Loucy (cell line): ENCODE results near the gene RNU11.
"Not testable (repeated sequence)": the region's sequence is repeated elsewhere in the genome, so short reads cannot be mapped to it uniquely, and the experiment has no call there.

Experiments
- H2AFZ ChIP-seq: fragments of 200-600 bp; sonication (generic); 2 replicates; pipeline ENCODE4 v1.6.0; 2016; ENCODE audit warnings: antibody characterized with exemption, mild to moderate bottlenecking, low read length, moderate library complexity
- H3F3A ChIP-seq: fragments of 200-600 bp; 2 replicates; pipeline ENCODE4 v1.6.0; 2016; ENCODE audit warnings: antibody characterized with exemption, low read depth, mild to moderate bottlenecking
- H3K27me3 ChIP-seq: fragments of 200-600 bp; sonication (generic); 2 replicates; pipeline ENCODE4 v1.6.1; 2014; ENCODE audit warnings: low read length, mild to moderate bottlenecking; ENCODE audit not compliant: insufficient read depth, poor library complexity, severe bottlenecking
- H3K36me3 ChIP-seq: fragments of 200-600 bp; sonication (generic); 2 replicates; pipeline ENCODE4 v1.6.1; 2016; ENCODE audit warnings: low read length; ENCODE audit not compliant: insufficient read depth
- H3K4me1 ChIP-seq: fragments of 200-600 bp; sonication (generic); 2 replicates; pipeline ENCODE4 v1.5.1; 2014; ENCODE audit warnings: low read length, mild to moderate bottlenecking; ENCODE audit not compliant: insufficient read depth, poor library complexity, severe bottlenecking
- H3K4me2 ChIP-seq: fragments of 200-600 bp; sonication (generic); 2 replicates; pipeline ENCODE4 v1.6.0; 2014; ENCODE audit warnings: antibody characterized with exemption, low read length, low read depth, mild to moderate bottlenecking; ENCODE audit not compliant: poor library complexity, severe bottlenecking
- H3K4me3 ChIP-seq: fragments of 200-600 bp; sonication (generic); 2 replicates; pipeline ENCODE4 v1.5.1; 2014; ENCODE audit warnings: low read length, mild to moderate bottlenecking, mixed read lengths; ENCODE audit not compliant: poor library complexity, severe bottlenecking
- H3K79me2 ChIP-seq: fragments of 200-600 bp; sonication (generic); 2 replicates; pipeline ENCODE4 v1.6.1; 2014; ENCODE audit warnings: low read length; ENCODE audit not compliant: insufficient read depth
- H3K9ac ChIP-seq: fragments of 200-600 bp; sonication (generic); 2 replicates; pipeline ENCODE4 v1.6.0; 2014; ENCODE audit warnings: mild to moderate bottlenecking, low read depth, low read length, moderate library complexity; ENCODE audit not compliant: poor library complexity, severe bottlenecking
- H3K9me2 ChIP-seq: fragments of 200-600 bp; sonication (generic); replicated peaks from 2 replicates; pipeline ENCODE4 v1.6.1; 2016; ENCODE audit warnings: low read depth, low read length, mixed read lengths
- H3K9me3 ChIP-seq: fragments of 200-600 bp; sonication (generic); 2 replicates; pipeline ENCODE4 v1.6.1; 2014; ENCODE audit warnings: mild to moderate bottlenecking, antibody characterized with exemption, low read length, low read depth; ENCODE audit not compliant: insufficient read depth
- H4K20me1 ChIP-seq: fragments of 200-600 bp; sonication (generic); 2 replicates; pipeline ENCODE4 v1.6.0; 2014; ENCODE audit warnings: antibody characterized with exemption, low read length, mild to moderate bottlenecking; ENCODE audit not compliant: insufficient read depth, poor library complexity, severe bottlenecking
- CTCF ChIP-seq: fragments of 200-600 bp; sonication (generic); conservative IDR thresholded peaks from 2 replicates; pipeline ENCODE4 v1.5.1; 2014; ENCODE audit warnings: mild to moderate bottlenecking, antibody characterized with exemption, low read length
- EZH2phosphoT487 ChIP-seq: fragments of 200-600 bp; IDR thresholded peaks from 2 replicates; pipeline ENCODE4 v1.6.1; 2018; ENCODE audit warnings: antibody characterized with exemption, mild to moderate bottlenecking, moderate library complexity, borderline replicate concordance

The RNU11 gene

GRCh38 chr1:28653870-28654269, 5.5 kb downstream of the RNU11 start:
- H3K4me3 ChIP-seq, H3K9me2 ChIP-seq, H3F3A ChIP-seq, H3K79me2 ChIP-seq, H3K27me3 ChIP-seq, H3K9me3 ChIP-seq, H4K20me1 ChIP-seq, H3K36me3 ChIP-seq, H3K4me2 ChIP-seq, H3K9ac ChIP-seq, H3K4me1 ChIP-seq, H2AFZ ChIP-seq: not testable (repeated sequence)
- 0 out of 2 replicates have a peak, but pooled peaks have one; percentile 13 for TF ChIP-seq CTCF

- not testable (repeated sequence) for H3K9ac ChIP-seq, H3K36me3 ChIP-seq, H3K4me3 ChIP-seq, H3K4me2 ChIP-seq, H3F3A ChIP-seq, H3K9me2 ChIP-seq, H2AFZ ChIP-seq, H3K79me2 ChIP-seq, H3K4me1 ChIP-seq, H3K27me3 ChIP-seq, H4K20me1 ChIP-seq, H3K9me3 ChIP-seq
These were observed 7.3 kb downstream of the RNU11 start for GRCh38 chr1:28655448-28656311.

- Histone ChIP-seq H3K27me3 (no peaks in the 10 kb centered on the region), H3K4me2 (no peak overlapping the region), H3K79me2 (no peaks in the 10 kb centered on the region), H3F3A (no peaks in the 10 kb centered on the region), H2AFZ (no peak overlapping the region), H3K9me2 (no peaks in the 10 kb centered on the region), H3K4me3 (no peak overlapping the region), H3K9me3 (no peaks in the 10 kb centered on the region), H4K20me1 (no peaks in the 10 kb centered on the region), H3K9ac (no peak overlapping the region), H3K36me3 (no peaks in the 10 kb centered on the region), H3K4me1 (no peaks in the 10 kb centered on the region)
- TF ChIP-seq EZH2phosphoT487 (no peak), CTCF (no peak)
These were observed 7.9 kb downstream of the RNU11 start for GRCh38 chr1:28656335-28656734.

GRCh38 chr1:28663871-28664470, 15.6 kb downstream of the RNU11 start:
- Histone ChIP-seq H3K9me2 (no peaks in the 10 kb centered on the region), H3K36me3 (no peaks in the 10 kb centered on the region), H3K9me3 (no peaks in the 10 kb centered on the region), H4K20me1 (no peaks in the 10 kb centered on the region), H3K79me2 (no peaks in the 10 kb centered on the region), H3K9ac (no peak overlapping the region), H3F3A (0 out of 2 replicates have a peak, but pooled peaks cover under 1% of the 10 kb centered on the region), H3K4me1 (no peaks in the 10 kb centered on the region), H3K4me3 (no peak overlapping the region), H2AFZ (no peak overlapping the region), H3K4me2 (no peak overlapping the region), H3K27me3 (no peaks in the 10 kb centered on the region)
- TF ChIP-seq EZH2phosphoT487 (no peak), CTCF (no peak)
